AML-193 (cell line): ENCODE measurements around the gene WWOX.

Experiments
- DNase-seq, 2 experiments: peaks; one replicate each; lab custom pipeline; 2025; lab: John Stamatoyannopoulos, UW

Gene WWOX

DNA sequence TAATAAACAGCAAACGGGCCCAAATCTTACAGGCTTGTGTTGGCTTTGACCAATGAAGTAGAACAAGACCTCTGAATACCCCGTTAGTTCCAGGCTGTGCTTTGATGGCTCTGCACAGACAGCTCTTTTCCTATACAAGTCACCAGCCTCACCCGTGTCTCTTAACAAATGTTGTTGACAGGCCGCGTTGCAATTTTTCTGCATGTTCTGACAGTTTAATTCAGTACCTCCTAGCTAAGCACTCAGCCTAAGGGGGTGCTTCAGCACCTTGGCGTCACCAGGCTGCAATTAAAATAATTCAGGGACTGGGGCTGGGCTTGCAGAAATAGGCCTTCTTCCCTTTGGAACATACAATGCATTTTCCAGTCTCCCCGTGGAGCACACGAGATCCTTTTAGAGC lies 1001.0 kb downstream of the WWOX start:
- no peak for DNase-seq

DNA sequence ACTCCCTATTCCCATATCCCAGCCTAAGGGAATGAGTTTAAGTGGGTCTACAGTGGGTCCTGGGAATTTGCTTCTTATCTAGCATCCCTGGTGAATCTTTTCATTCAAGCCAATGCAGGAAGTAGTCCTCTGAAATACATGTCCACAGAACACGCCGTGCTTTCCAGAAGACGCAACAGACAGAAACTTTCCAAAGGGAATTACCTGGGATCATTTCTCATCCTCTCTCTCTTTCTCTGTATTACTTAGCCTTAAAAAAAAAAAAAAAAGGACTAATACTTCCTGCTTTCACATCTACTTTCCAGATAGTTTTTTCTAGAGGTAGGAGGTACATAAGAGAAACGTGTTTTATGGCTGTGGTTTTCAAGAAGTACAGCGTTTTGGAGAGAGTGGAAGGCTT lies 1002.0 kb downstream of the WWOX start:
- DNase-seq, result no peak

DNA sequence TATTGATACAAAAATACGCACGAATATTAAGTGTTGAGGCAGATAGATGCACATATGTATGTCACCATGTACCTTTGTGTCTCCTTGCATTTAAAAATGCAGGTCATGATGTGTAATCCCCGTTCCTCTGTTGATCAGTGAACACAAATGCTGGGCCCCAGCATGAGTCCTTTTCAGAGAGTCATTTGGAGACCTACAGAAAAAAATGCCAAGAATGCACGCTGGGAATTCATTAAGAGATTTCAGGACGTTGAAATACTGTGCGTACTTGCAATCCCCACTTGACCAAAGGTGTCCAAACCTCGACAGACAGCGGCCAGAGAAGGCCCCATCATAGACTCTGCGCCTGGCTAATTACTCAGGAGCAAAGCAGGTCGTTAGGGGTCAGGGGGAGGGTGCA lies 1005.1 kb downstream of the WWOX start:
- no peak for DNase-seq

DNA sequence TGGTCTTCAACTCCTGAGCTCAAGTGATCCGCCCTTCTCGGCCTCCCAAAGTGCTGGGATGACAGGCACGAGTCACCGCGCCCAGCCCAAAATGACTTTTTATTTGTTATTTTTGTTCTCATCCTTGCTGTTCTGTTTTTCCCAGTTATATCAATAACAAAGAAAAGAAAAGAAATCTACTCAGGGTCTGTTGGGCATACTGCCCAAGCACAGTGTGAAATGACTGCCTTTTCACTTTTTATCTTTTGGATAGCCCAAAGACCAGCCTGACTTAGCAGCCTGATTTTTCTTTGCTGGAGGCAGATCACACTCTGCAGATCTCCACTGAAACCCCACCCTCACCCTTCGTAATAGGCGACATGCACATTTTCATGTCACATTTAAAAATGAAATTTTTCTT lies 1007.8 kb downstream of the WWOX start:
- no peak for DNase-seq

DNA sequence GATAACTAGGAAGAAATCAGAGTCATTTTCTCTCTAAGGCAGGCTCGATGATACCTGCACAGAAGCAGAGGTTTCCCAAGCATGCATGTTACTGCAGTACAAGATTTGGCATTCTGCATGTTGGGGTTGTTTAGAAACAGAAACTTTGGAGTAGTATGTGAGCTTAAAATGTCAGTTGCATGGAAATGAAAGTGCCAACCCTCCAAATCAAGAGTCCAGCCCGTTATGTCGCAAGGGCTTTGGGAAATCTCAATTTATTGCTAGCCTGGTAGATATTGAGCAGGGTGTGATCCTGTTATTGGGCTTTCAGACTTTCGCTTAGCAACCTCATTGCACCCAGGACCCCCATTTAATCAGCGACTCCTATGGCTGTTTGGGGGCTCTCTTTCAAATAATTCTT lies 1010.3 kb downstream of the WWOX start:
- no peak for DNase-seq

DNA sequence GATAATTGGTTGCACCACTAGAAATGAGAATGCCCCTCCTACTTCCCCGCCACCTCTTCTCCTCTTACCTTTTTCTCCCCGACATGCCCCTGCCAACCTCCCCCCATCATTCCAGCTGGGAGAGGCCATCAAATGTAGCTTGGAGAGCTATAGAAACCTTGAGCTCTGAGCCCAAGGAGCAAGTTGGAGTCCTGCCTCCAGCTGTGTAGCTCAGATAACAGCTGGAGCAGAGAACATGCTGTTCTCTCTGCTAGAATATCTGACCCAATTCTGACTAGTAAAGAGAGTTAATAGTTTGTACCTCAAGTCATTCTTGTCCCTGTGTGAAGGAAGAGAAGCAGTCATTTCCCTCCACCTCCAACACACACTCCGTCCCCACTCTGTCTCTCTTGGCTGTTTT lies 1010.8 kb downstream of the WWOX start:
- DNase-seq, result no peak

DNA sequence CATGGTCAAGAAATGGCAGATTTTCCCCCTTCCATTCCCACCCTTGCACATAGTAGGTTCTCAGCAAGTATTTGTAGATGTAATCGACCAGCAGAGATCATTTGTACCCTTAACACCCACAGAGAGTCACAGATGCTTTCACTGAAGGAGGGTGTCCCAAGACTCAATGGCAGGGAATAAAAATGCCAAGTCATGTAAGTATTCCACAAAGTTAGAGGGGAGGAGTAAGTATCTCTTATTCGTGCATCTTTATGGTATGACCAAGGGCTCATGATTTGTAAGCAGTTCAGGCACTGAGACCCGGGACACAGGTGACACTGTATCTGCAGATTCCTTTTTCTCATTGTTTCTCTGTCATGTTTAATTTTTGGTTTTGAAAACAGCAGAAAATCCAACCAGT lies 1011.5 kb downstream of the WWOX start:
- no peak for DNase-seq

DNA sequence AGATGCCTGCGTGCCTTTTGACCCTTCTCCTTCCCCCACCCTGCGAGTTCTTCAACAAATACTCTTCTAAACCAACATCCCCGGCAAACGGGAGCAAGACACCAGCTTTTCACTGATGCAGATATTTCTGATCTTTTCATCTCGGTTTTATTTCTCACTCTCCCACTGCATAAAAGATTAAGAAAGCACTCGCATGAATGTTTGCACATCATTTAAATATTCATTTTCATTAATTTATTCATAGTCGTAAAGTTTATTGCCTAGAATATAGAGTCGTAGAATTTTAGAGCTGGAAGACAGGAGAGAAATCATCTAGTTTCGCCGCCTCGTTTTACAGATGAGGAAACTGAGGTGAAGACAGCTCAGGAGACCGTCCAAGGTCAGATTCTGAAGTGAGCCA lies 1013.0 kb downstream of the WWOX start:
- DNase-seq, result no peak

DNA sequence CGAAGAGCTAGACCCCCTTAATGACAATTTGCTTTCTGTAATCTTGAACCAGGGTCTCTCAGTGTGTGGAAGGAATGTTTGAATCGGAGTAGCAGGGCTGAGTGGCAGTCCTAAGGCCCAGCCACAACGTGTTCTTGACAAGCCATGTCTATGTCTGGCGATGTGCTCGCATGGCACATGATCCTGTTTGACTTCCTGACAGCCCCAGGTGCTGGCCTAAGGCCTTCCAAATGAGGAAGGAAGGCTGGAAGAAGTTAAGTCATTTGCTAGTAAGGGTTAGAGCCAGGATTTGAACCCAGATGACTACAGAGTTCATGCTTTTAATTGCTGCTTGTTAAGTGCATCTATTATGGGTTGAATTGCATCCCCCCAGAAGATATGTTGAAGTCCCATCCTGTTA lies 1014.4 kb downstream of the WWOX start:
- no peak for DNase-seq

DNA sequence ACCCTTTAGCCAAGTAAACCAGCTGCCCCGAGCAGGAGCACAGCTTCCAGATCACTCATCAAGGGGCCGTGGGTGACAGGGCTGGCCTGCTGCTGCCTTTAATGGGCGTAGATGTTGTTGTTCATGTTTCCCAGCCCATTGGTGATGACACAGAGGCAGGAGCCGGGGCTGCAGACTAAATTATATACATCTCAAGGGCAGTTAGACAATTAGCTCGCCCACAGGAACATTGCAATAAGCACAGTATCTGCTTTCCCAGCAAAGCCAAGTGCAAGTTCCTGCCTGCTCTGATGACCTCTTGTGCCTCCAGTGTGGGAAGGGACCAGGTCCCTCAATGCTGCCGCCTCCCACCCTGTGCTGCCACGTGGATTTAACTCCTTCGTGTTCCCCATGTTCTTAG lies 1015.3 kb downstream of the WWOX start:
- DNase-seq, result no peak

DNA sequence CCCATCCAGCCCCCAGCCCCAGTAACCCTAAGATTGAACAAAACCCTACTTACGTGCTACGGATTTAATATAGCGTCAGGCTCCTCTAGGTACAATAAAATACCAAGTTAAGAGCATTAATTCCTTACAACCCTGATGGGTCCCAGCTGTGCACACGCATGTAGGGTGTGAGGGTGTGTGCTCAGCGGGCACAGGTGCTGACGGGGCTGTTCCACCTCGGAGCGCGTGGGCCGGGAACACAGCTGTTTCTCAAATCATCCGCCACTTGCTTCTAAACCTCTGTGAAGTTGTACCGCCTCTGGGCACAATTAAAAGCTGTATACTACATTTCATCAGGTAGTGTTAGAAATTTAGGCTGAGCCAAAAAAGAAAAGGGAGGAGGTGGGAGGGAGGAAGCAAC lies 1022.5 kb downstream of the WWOX start:
- DNase-seq, result no peak

DNA sequence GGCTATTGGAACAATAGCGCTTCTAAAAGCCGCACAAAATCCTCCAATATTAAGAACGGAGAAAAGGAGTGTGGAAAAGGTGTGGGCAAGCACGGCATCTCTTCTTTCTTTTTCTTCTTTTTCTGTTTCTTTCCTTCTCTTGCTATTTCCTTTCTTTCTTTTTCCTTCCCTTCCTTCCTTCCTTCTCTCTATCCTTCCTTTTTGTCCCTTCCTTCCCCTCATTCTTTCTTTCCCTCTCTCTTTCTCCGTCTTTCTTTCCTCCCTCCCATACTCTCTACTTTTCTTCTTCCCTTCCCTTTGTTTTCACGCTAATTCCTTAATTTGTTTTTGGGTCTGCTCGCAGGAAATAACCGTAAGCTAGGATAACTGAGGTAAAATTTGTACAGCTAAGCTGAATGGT lies 1022.9 kb downstream of the WWOX start:
- DNase-seq, result no peak

DNA sequence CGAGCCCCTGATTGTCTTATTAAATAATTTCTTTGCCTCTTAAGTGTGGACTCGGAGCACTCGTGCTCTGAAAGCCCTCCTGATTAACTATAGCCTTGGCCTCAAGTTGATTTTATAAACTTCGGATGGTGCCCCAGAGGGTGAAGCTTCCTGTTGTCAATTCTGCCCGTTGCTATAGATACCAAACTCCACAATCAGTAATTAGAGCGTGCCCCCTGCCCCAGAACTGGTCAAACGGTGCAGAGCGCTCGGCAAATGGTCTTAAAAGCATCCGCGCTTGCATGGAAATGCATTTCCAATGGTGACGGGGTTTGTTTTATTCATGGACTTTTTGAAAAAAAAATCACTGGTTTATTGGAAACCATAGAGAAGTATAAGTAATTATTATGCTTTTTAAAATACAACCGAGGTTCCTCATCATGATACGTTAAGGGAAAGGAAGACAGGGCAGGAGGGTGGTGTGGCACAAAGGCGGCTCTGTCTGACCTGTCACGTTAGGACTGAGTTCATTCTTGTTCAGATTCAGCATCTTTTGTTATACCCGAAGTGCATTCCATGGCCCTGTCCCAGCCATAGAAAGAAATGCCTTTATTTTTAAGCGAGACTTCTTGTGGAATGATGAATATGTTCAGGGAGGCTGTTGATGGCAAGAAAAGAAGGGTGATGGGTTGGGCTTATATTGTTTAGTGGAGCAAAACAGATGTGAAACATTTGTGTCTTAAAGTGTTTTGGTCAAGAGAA lies 1024.7 kb downstream of the WWOX start:
- no peak for DNase-seq

DNA sequence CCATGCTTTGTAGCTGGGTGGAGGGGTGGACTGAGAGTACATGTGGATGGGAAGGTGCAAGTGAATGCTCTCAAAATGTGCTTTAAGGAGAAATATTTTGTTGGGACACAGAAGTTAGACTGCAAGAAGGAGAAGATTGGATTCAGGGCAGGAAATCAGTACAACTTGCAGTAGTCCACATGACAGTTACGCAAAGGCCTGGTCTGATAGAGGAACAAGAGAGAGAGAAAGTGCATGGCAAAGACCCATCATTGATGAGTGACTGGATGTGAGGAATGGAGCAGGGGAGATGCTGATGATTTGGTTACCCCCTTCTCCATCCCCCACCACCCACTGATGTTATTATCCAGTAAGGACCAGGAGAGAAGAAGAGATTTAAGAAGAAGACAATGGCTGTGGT lies 1028.3 kb downstream of the WWOX start:
- no peak for DNase-seq

DNA sequence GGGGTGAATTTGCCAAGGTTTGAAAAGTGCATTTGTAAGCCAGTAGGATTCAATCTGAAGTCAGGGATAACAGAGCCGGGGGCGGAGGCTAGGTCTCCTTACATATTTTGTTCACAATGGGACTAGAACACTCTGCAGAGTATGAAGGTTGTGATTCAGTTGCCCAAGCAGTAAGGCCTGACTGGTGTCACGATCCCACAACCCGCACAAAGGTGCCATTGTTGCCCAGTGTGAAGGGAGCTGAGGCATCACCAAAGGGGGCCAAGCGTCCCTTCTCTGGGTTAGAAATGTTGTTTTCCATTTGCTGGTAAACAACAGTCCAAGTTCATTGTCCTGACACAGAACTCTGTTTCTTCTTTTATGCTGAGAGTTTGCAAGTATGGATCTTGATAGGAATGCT lies 1029.3 kb downstream of the WWOX start:
- no peak for DNase-seq

DNA sequence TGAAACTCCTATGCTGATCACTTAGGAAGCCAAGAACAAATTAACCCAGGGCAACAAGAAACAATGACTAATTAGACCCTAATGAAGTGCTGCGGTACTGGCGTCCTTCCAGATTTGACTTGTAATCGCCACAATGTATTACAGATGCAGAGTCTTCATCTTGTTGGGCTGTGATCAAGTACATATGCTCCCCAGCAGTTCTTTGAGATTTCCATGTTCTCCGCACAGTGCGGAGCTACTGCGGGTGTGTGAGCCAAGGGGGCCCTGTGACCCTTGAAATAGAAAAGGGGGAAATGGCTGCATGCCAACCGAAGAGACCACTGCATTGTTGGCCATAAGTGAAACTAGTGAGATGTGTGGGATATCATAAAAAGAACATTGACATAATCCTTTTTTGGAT lies 1031.2 kb downstream of the WWOX start:
- no peak for DNase-seq

DNA sequence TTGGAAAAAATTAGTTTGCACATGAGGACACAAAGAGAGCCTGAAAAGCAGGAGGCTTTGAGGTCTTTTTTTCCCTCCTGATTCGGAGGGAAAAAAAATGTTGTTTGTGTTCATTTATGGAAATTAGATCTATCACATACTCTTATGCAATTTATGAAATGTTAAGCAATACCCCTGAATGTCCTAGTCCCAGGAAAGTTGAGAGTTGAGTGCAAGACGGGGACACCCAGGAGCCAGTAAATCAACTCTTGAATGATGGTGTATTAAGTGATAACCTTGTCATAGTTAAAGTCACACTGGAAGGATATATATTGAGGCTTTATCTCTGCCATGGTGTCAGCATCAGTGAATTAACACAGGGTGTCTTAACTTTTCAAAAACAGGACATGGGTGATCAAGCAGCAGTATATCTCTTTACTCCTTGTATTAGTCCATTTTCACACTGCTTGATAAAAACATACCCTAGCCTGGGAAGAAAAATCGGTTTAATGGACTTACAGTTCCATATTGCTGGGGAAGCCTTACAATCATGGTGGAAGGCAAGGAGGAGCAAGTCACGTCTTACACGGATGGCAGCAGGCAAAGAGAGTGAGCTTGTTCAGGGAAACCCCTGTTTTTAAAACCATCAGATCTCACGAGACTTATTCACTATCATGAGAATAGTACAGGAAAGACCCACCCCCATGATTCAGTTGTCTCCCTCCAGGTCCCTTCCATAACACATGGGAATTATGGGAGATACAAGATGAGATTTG lies 1032.0 kb downstream of the WWOX start:
- DNase-seq, result no peak

DNA sequence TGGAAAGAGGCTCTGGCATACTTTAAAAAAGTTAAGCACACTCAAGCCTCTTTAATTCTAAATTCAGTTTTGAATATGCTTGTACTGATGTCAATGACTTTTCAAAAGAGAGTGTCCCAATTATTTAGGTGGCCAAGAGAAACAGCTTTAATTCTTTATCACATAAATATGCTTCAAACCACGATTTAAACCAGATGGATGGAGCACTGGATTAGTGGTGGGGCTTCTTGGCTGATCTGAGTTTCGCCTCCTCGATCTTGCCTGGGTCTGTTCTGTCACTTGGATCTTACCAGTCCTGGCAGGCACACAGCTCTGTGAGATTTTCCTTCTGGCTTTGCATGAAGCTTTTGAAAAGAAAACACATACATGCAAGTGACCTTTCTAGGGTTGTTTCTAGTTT lies 1033.2 kb downstream of the WWOX start:
- no peak for DNase-seq

DNA sequence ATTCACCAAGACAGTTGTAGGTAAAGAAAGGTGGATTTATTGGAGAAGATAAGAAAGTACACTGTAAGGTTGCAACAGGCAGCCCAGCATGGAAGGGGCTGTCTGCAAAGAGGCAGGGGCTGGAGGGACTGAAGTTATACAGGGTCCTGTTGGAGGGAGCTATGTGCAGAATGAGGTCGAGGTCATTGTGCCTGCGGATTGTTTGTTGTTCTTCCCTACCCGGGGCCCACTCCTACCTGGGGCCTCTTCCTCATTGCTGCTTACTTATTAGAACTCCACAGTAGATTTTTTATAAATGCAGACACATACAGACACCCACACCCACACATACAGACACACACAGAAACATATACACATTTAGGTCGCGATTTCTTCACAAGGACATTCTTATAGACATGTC lies 1034.8 kb downstream of the WWOX start:
- DNase-seq, result no peak

DNA sequence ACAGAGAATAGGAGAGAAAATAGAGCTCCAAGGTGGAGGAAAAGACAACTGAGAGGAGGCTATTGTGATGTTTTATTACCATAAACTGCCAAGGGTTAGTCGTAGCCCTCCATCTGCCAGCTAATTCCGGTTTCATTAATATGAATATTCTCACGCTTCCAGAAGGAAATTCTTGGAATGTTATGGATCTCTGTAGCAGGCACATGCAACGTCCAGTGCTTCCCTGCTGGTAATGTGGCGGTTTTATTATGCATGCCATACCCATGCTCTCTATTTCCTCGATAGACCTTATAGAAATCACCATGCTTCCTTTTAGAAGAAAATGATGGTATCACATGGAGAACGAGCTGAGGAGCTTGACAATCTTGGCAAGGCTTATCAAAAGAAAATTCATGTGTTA lies 1037.5 kb downstream of the WWOX start:
- DNase-seq, result no peak

DNA sequence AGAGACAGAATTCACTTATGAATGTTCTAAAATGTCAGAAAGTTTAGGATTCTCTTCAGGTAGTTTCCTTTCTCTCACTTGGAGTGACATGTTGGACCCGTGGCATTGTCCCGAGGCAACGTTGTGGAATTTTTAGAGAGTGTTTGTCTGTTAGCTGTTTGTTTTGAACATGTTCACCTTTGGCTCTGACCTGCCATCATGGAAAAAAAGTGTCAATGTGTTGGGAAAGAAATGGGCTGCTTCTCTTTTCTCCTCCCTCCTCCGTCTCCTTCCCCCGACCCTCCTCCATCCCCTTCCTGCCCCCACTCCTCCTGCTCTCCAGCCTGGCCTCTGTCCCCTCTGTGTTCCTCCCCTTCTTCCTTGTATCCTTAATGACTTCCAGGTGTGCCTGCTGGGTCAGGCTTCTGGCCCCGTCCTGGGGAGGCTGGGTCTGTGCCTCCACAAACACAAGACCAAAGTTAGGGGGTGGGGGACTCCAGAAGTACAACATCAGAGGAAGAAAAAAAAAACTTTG lies 1038.0 kb downstream of the WWOX start:
- DNase-seq, result no peak

DNA sequence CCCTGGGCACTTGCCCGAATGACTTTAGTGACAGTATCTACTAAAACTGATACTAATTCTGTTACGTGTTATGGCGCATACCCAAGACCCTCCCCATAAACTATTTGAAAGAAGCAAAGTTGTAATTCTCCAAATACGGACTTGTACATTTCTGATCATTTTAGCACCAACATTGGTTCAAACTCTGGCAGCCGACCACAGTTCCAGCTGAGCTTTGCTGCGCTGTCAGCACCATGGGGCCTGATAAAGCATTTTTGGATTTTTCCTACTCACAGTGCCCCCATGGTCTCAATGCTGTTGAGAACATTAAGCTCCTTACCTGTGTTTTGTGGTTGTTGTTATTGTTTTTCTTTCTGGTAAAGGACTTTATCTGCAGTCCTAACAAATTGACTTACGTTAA lies 1040.3 kb downstream of the WWOX start:
- no peak for DNase-seq

DNA sequence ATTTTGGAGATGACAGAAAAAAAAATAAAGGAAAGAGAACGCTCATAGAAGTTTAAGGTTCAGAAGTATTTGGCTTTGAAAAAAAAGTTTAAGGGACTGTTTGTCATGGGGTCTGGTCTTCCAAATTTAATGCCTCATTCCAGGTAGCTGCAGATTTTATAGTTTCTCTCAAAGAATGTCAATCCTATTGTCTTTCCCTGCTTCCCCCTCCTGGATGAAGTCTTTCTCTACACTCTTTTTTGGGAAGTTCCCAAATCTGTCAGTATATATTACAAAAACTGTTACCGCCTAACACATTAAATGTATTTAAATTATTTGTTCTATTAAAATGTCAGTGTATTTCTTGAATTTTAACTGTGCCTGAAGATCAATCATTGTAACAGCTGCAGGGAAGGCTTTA lies 1043.6 kb downstream of the WWOX start:
- DNase-seq, result no peak

DNA sequence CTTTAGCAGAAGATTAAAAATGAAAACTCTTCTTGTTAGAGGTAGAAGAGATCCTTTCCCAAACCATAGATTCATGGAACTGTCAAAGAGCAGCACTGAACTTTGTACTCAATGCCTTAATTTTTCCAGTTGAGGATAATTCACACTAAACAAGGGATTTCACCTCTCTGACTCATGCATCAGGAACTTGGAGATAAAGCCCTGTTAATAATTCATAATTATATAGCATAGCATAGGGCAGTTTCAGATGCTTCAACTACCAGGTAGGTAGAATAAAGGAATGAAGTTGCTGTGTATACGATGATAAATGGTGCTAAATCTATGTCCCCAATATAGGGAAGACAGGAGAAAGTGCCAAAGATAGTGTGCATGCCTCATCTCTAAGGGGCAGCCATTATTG lies 1050.7 kb downstream of the WWOX start:
- DNase-seq, result no peak
